Vagina (tissue), 2 donors: ENCODE measurements around the gene SHISA9. TPM values are rescaled to one million over a fixed set of nuclear protein-coding genes. Genes with fewer than 3 reads are reported as not detected.
A peak's percentile ranks its signal among the peaks of the same experiment; 100 is the strongest.

Experiments used
- DNase-seq, 2 donors: peaks; one replicate each; pipeline ENCODE4 v3.0.0-alpha.2; 2017; ENCODE audit errors: extremely low spot score in 2 of 2
- H3K27ac ChIP-seq: fragments of 200-600 bp; sonication (generic); one replicate; pipeline ENCODE4 v1.5.1; 2019
- H3K27me3 ChIP-seq: fragments of 200-600 bp; sonication (generic); one replicate; pipeline ENCODE4 v1.5.1; 2019
- H3K36me3 ChIP-seq, 2 donors: fragments of 200-600 bp; sonication (generic); one replicate each; pipeline ENCODE4 v1.5.1; 2017 to 2019
- H3K4me1 ChIP-seq: fragments of 200-600 bp; sonication (generic); one replicate; pipeline ENCODE4 v1.5.1; 2019
- H3K4me3 ChIP-seq, 2 donors: fragments of 200-600 bp; sonication (generic); 1 replicate in 1 of 2; 2 replicates in 1 of 2; pipeline ENCODE4 v1.5.1; 2016 to 2019
- H3K9me3 ChIP-seq: fragments of 200-600 bp; sonication (generic); one replicate; pipeline ENCODE4 v1.5.1; 2019
- CTCF ChIP-seq, 3 experiments: fragments of 450-650 bp in 2 of 3; fragments of 200-600 bp in 1 of 3; sonication (generic) in 1 of 3; IDR thresholded peaks; one replicate each; pipeline ENCODE4 v1.5.1; 2017 to 2019; ENCODE audit warnings: antibody characterized with exemption in 3 of 3, mild to moderate bottlenecking in 2 of 3, moderate library complexity in 2 of 3
- POLR2A ChIP-seq, 2 donors: fragments of 450-650 bp; IDR thresholded peaks; one replicate each; pipeline ENCODE4 v1.6.1; 2017; ENCODE audit warnings: antibody characterized with exemption in 2 of 2, mild to moderate bottlenecking in 2 of 2, moderate library complexity in 2 of 2
- POLR2AphosphoS5 ChIP-seq, 2 donors: sonication (generic); formaldehyde crosslinking; IDR thresholded peaks; one replicate each; pipeline ENCODE4 v1.9.0; 2017; ENCODE audit warnings: antibody characterized with exemption in 2 of 2, mild to moderate bottlenecking in 2 of 2, low read depth in 1 of 2; ENCODE audit not compliant: insufficient read depth in 1 of 2
- intact Hi-C: fragments of 100-400 bp; cut with DNase I; formaldehyde crosslinking; loops from one replicate; pipeline ENCODE4 v1.15.1; 2023
- total RNA-seq: library from RNA; depleted of rRNA; stranded (reverse); fragments of >200 nt; gene quantifications from one replicate; pipeline ENCODE4 v1.2.3, GENCODE V29; 2016

Gene SHISA9
- total RNA-seq, 1 donor from 2014 or later: 0.49 TPM

- H3K4me3 ChIP-seq: no peak overlapping the region
- no peak for TF ChIP-seq CTCF (IDR thresholded peaks at IDR 0.05)
- TF ChIP-seq POLR2A (IDR thresholded peaks at IDR 0.05): no peak
- no peaks in the 10 kb centered on the region for H3K4me1 ChIP-seq
- H3K27ac ChIP-seq: no peak overlapping the region
- no peak for DNase-seq
- H3K9me3 ChIP-seq: no peaks in the 10 kb centered on the region
- no peaks in the 10 kb centered on the region for H3K27me3 ChIP-seq
- intact Hi-C loops: no loop called here
- no peaks in the 10 kb centered on the region for H3K36me3 ChIP-seq
These were observed 20.2 kb upstream of the SHISA9 start for GRCh38 chr16:12881182-12881581.

GRCh38 chr16:12881740-12882139 is 19.7 kb upstream of the SHISA9 start:
- DNase-seq: no peak
- Histone ChIP-seq H3K36me3 (no peaks in the 10 kb centered on the region), H3K4me3 (no peak overlapping the region), H3K27me3 (no peaks in the 10 kb centered on the region), H3K9me3 (no peaks in the 10 kb centered on the region), H3K27ac (no peak overlapping the region), H3K4me1 (no peaks in the 10 kb centered on the region)
- intact Hi-C loops: no loop called here
- no peak for TF ChIP-seq CTCF (IDR thresholded peaks at IDR 0.05)
- no peak for TF ChIP-seq POLR2AphosphoS5 (IDR thresholded peaks at IDR 0.05; ENCODE audit: insufficient read depth in 1 of 2, low read depth in 1 of 2)
- peak in 1 of 2 donors; percentile 0 for TF ChIP-seq POLR2A (IDR thresholded peaks at IDR 0.05)

GRCh38 chr16:12885742-12886141 is 15.7 kb upstream of the SHISA9 start:
- no peak overlapping the region for H3K27ac ChIP-seq
- intact Hi-C loops: no loop called here
- no peak overlapping the region for H3K4me3 ChIP-seq
- no peaks in the 10 kb centered on the region for H3K36me3 ChIP-seq
- no peak for DNase-seq
- H3K4me1 ChIP-seq: no peaks in the 10 kb centered on the region
- no peaks in the 10 kb centered on the region for H3K27me3 ChIP-seq
- TF ChIP-seq POLR2A (IDR thresholded peaks at IDR 0.05) (no peak), CTCF (IDR thresholded peaks at IDR 0.05) (no peak), POLR2AphosphoS5 (IDR thresholded peaks at IDR 0.05; ENCODE audit: insufficient read depth in 1 of 2, low read depth in 1 of 2) (no peak)
- no peaks in the 10 kb centered on the region for H3K9me3 ChIP-seq

GRCh38 chr16:12891836-12892235 is 9.6 kb upstream of the SHISA9 start:
- no peak for DNase-seq
- no peaks in the 10 kb centered on the region for H3K4me1 ChIP-seq
- intact Hi-C loops: no loop called here
- H3K9me3 ChIP-seq: no peaks in the 10 kb centered on the region
- H3K27me3 ChIP-seq: no peaks in the 10 kb centered on the region
- TF ChIP-seq CTCF (IDR thresholded peaks at IDR 0.05): no peak
- no peak for TF ChIP-seq POLR2A (IDR thresholded peaks at IDR 0.05)
- TF ChIP-seq POLR2AphosphoS5 (IDR thresholded peaks at IDR 0.05; ENCODE audit: insufficient read depth in 1 of 2, low read depth in 1 of 2): no peak
- no peak overlapping the region for H3K27ac ChIP-seq
- H3K36me3 ChIP-seq: no peaks in the 10 kb centered on the region
- no peak overlapping the region for H3K4me3 ChIP-seq

GRCh38 chr16:12893050-12893750 is 8.2 kb upstream of the SHISA9 start:
- Histone ChIP-seq H3K27ac (no peak overlapping the region), H3K4me1 (no peaks in the 10 kb centered on the region), H3K36me3 (no peaks in the 10 kb centered on the region), H3K27me3 (no peaks in the 10 kb centered on the region), H3K9me3 (no peaks in the 10 kb centered on the region), H3K4me3 (no peak overlapping the region)
- no peak for DNase-seq
- TF ChIP-seq POLR2A (IDR thresholded peaks at IDR 0.05) (no peak), CTCF (IDR thresholded peaks at IDR 0.05) (no peak)
- intact Hi-C loops: no loop called here
